Nephron progenitor cell (in vitro differentiated cells): ENCODE measurements around the gene LEAP2.
"Not testable (repeated sequence)": the region's sequence is repeated elsewhere in the genome, so short reads cannot be mapped to it uniquely, and the experiment has no call there.

Experiments used
- DNase-seq: peaks from one replicate; pipeline ENCODE4 v3.0.0; 2021
- H3K27ac Mint-ChIP-seq: 2 replicates; pipeline ENCODE4 v1.8.0; 2021; ENCODE audit warnings: mild to moderate bottlenecking, moderate library complexity, mixed read lengths
- H3K27me3 Mint-ChIP-seq: 2 replicates; pipeline ENCODE4 v1.8.0; 2021; ENCODE audit warnings: mild to moderate bottlenecking, low read depth, mixed read lengths; ENCODE audit not compliant: poor library complexity
- H3K36me3 Mint-ChIP-seq: 2 replicates; pipeline ENCODE4 v1.8.0; 2021; ENCODE audit warnings: low read depth, mixed read lengths
- H3K4me1 Mint-ChIP-seq: 2 replicates; pipeline ENCODE4 v1.8.0; 2021; ENCODE audit warnings: mixed read lengths
- H3K4me3 Mint-ChIP-seq: 2 replicates; pipeline ENCODE4 v1.8.0; 2021; ENCODE audit warnings: mild to moderate bottlenecking, moderate library complexity, mixed read lengths
- H3K9me3 Mint-ChIP-seq: 2 replicates; pipeline ENCODE4 v1.8.0; 2021; ENCODE audit warnings: mild to moderate bottlenecking, moderate library complexity, mixed read lengths
- TF ChIP-seq, protein P1 (sequence below): fragments of 200-600 bp; sonication (generic); IDR thresholded peaks from 2 replicates; pipeline ENCODE4 v1.5.0; 2021; ENCODE audit warnings: antibody characterized with exemption

The LEAP2 gene

DNA sequence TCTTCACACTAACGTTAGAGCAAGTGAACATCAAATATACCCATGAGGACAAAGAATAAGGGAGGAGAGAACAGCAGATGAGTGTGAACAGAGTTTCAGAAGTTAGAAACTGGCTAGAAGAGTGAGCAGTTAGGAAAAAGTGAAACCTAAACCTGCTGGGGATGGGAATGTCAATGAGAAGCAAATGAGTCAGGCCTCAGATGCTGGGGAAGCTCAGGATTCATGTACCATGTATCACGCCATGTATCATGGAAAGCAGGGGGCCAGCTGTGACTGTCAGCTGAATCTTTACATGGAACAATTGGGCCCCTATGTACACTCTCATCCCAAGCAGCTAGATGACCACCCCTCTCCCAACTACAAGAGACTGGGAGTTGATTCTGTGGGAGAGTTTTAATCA lies 23.4 kb upstream of the LEAP2 start:
- no peaks in the 10 kb centered on the region for H3K36me3 Mint-ChIP-seq
- TF ChIP-seq, protein P1, sequence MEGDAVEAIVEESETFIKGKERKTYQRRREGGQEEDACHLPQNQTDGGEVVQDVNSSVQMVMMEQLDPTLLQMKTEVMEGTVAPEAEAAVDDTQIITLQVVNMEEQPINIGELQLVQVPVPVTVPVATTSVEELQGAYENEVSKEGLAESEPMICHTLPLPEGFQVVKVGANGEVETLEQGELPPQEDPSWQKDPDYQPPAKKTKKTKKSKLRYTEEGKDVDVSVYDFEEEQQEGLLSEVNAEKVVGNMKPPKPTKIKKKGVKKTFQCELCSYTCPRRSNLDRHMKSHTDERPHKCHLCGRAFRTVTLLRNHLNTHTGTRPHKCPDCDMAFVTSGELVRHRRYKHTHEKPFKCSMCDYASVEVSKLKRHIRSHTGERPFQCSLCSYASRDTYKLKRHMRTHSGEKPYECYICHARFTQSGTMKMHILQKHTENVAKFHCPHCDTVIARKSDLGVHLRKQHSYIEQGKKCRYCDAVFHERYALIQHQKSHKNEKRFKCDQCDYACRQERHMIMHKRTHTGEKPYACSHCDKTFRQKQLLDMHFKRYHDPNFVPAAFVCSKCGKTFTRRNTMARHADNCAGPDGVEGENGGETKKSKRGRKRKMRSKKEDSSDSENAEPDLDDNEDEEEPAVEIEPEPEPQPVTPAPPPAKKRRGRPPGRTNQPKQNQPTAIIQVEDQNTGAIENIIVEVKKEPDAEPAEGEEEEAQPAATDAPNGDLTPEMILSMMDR, result no peak
- H3K27ac Mint-ChIP-seq, result no peak overlapping the region
- H3K4me1 Mint-ChIP-seq, result no peaks in the 10 kb centered on the region
- H3K4me3 Mint-ChIP-seq, result no peak overlapping the region
- no peaks in the 10 kb centered on the region for H3K9me3 Mint-ChIP-seq
- H3K27me3 Mint-ChIP-seq, result peaks cover 14% of the 10 kb centered on the region
- DNase-seq, result no peak

DNA sequence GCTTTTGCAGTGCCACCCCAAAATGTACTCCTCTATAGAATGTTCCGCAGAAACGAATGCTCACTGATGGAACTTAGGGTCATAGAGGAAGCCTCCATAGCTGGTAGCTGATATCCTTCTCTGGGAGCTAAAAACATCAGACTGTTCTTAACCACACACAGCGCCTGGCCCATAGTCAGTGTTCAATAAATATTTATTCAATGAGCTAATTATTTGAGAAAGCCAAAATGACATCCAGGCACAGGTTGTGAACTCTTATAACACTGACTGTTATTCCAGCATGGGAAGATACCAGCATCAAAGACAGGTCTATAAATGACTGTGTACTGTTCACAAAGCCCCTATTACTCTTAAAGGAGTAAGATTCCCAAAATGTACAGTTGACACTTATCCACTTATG lies 20.1 kb upstream of the LEAP2 start:
- Mint-ChIP-seq H3K27ac (no peak overlapping the region), H3K4me3 (no peak overlapping the region), H3K9me3 (no peaks in the 10 kb centered on the region), H3K27me3 (peaks cover 19% of the 10 kb centered on the region), H3K4me1 (no peaks in the 10 kb centered on the region), H3K36me3 (no peaks in the 10 kb centered on the region)
- TF ChIP-seq, protein P1, result no peak
- DNase-seq, result no peak

DNA sequence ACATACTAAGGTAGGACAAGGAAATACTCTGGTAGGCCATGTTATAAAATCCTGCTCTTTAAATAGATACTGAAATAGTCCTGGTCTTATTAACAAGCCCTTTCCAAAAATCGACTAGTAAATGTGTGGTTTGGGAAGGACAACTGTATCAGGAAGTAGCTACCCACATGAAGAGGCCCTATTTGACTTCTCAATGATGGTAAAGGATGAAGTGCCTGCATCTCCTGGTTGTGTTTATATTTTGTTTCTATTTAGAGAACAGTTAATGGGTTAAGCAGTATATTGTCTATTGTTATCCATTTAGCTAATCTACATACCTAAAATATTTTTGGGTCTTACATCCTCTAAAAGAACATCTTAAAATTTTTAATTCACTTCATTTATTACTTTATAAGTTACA lies 19.7 kb upstream of the LEAP2 start:
- no peaks in the 10 kb centered on the region for H3K36me3 Mint-ChIP-seq
- TF ChIP-seq, protein P1, result no peak
- no peak overlapping the region for H3K4me3 Mint-ChIP-seq
- H3K9me3 Mint-ChIP-seq, result no peaks in the 10 kb centered on the region
- peaks cover 21% of the 10 kb centered on the region for H3K27me3 Mint-ChIP-seq
- no peak for DNase-seq
- no peak overlapping the region for H3K27ac Mint-ChIP-seq
- no peaks in the 10 kb centered on the region for H3K4me1 Mint-ChIP-seq

DNA sequence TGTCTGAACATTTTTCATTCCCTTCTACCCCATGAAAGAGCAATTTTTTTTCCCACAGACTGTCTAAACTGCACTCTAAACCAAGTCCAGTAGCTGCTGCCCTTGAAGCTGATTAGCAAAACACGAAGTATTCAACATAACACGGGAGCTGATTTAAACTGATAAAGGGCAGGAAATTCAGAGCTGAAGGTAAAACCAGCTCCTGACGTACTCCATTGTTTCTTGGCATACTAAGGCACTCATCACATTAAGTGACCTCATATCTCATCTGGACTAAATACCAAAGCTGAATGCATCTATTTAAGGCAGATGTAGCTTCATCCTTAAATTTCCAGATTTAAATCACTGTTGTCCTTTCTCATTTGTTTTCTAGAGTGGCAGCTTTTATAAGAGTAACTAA lies 19.2 kb upstream of the LEAP2 start:
- TF ChIP-seq, protein P1, result no peak
- H3K4me1 Mint-ChIP-seq, result no peaks in the 10 kb centered on the region
- H3K36me3 Mint-ChIP-seq, result no peaks in the 10 kb centered on the region
- H3K9me3 Mint-ChIP-seq, result no peaks in the 10 kb centered on the region
- no peak overlapping the region for H3K4me3 Mint-ChIP-seq
- peaks cover 25% of the 10 kb centered on the region for H3K27me3 Mint-ChIP-seq
- no peak for DNase-seq
- H3K27ac Mint-ChIP-seq, result no peak overlapping the region

- not testable (repeated sequence) for H3K9me3 Mint-ChIP-seq, DNase-seq, H3K4me1 Mint-ChIP-seq, H3K4me3 Mint-ChIP-seq, H3K36me3 Mint-ChIP-seq, H3K27ac Mint-ChIP-seq
- H3K27me3 Mint-ChIP-seq, result peaks cover 22% of the 10 kb centered on the region
Observed at GRCh38 chr5:132854992-132855391, 18.5 kb upstream of the LEAP2 start.

GRCh38 chr5:132856011-132856410 lies 17.5 kb upstream of the LEAP2 start:
- H3K4me3 Mint-ChIP-seq, result no peak overlapping the region
- H3K36me3 Mint-ChIP-seq, result no peaks in the 10 kb centered on the region
- H3K4me1 Mint-ChIP-seq, result no peaks in the 10 kb centered on the region
- TF ChIP-seq, protein P1, result no peak
- DNase-seq, result no peak
- no peak overlapping the region for H3K27ac Mint-ChIP-seq
- no peaks in the 10 kb centered on the region for H3K9me3 Mint-ChIP-seq
- peaks cover 28% of the 10 kb centered on the region for H3K27me3 Mint-ChIP-seq
